ENCODE measurements around the gene HM13. TPM values are rescaled to one million over a fixed set of nuclear protein-coding genes. Genes with fewer than 3 reads are reported as not detected.

Gene HM13
- total RNA-seq, 2 experiments from 2014 or later, result 67.3 to 69.4 TPM

- no peak for DNase-seq
- Mint-ChIP-seq H3K27ac (peak overlapping the region; percentile 97), H3K27me3 (ENCODE audit: low read depth) (no peaks in the 10 kb centered on the region), H3K36me3 (ENCODE audit: low read depth) (peaks cover 49% of the 10 kb centered on the region), H3K9me3 (no peaks in the 10 kb centered on the region), H3K4me3 (peak overlapping the region; percentile 92), H3K4me1 (ENCODE audit: low read depth) (peaks cover 20% of the 10 kb centered on the region)
- intact Hi-C loops (cut with micrococcal nuclease), result loop anchor here (1.0 kb wide), 1 partner anchor 34 kb away; the partner anchor contains the start of gene HM13
- CTCF ChIA-PET, result interaction anchor here (0.6 to 3.3 kb wide), 5 partner anchors 9 to 65 kb away, joined by 3 to 18 read pairs (median 5); partner anchors contain the start of gene HM13
Measured at GRCh38 chr20:31547720-31548298, 33.6 kb downstream of the HM13 start.

GRCh38 chr20:31548820-31549512 is 34.7 kb downstream of the HM13 start:
- peak overlapping the region; percentile 71 for H3K27ac Mint-ChIP-seq
- no peak for DNase-seq
- CTCF ChIA-PET, result interaction anchor here (1.3 to 3.3 kb wide), 4 partner anchors 11 to 63 kb away, joined by 5 to 18 read pairs (median 8); no protein-coding TSS in a partner anchor
- no peaks in the 10 kb centered on the region for H3K27me3 Mint-ChIP-seq (ENCODE audit: low read depth)
- H3K4me3 Mint-ChIP-seq, result peak overlapping the region; percentile 92
- peaks cover 20% of the 10 kb centered on the region for H3K4me1 Mint-ChIP-seq (ENCODE audit: low read depth)
- H3K36me3 Mint-ChIP-seq (ENCODE audit: low read depth), result peaks cover 47% of the 10 kb centered on the region
- intact Hi-C loops (cut with micrococcal nuclease), result no loop called here
- H3K9me3 Mint-ChIP-seq, result no peaks in the 10 kb centered on the region

- no peaks in the 10 kb centered on the region for H3K9me3 Mint-ChIP-seq
- intact Hi-C loops (cut with micrococcal nuclease), result no loop called here
- CTCF ChIA-PET, result interaction anchor here (1.3 to 3.3 kb wide), 4 partner anchors 11 to 63 kb away, joined by 5 to 18 read pairs (median 8); no protein-coding TSS in a partner anchor
- DNase-seq, result no peak
- peaks cover 20% of the 10 kb centered on the region for H3K4me1 Mint-ChIP-seq (ENCODE audit: low read depth)
- H3K27me3 Mint-ChIP-seq (ENCODE audit: low read depth), result no peaks in the 10 kb centered on the region
- no peak overlapping the region for H3K27ac Mint-ChIP-seq
- no peak overlapping the region for H3K4me3 Mint-ChIP-seq
- peaks cover 47% of the 10 kb centered on the region for H3K36me3 Mint-ChIP-seq (ENCODE audit: low read depth)
Measured at GRCh38 chr20:31549513-31549880, 35.3 kb downstream of the HM13 start.

- H3K4me1 Mint-ChIP-seq (ENCODE audit: low read depth), result peaks cover 20% of the 10 kb centered on the region
- H3K4me3 Mint-ChIP-seq, result peak overlapping the region; percentile 15
- DNase-seq, result no peak
- peak overlapping the region; percentile 46 for H3K27ac Mint-ChIP-seq
- H3K27me3 Mint-ChIP-seq (ENCODE audit: low read depth), result no peaks in the 10 kb centered on the region
- intact Hi-C loops (cut with micrococcal nuclease), result no loop called here
- no peaks in the 10 kb centered on the region for H3K9me3 Mint-ChIP-seq
- peaks cover 47% of the 10 kb centered on the region for H3K36me3 Mint-ChIP-seq (ENCODE audit: low read depth)
- CTCF ChIA-PET, result interaction anchor here (0.8 to 3.0 kb wide), 3 partner anchors 10 to 13 kb away, joined by 4 to 9 read pairs (median 6); no protein-coding TSS in a partner anchor
Measured at GRCh38 chr20:31550099-31550498, 35.9 kb downstream of the HM13 start.

DNA sequence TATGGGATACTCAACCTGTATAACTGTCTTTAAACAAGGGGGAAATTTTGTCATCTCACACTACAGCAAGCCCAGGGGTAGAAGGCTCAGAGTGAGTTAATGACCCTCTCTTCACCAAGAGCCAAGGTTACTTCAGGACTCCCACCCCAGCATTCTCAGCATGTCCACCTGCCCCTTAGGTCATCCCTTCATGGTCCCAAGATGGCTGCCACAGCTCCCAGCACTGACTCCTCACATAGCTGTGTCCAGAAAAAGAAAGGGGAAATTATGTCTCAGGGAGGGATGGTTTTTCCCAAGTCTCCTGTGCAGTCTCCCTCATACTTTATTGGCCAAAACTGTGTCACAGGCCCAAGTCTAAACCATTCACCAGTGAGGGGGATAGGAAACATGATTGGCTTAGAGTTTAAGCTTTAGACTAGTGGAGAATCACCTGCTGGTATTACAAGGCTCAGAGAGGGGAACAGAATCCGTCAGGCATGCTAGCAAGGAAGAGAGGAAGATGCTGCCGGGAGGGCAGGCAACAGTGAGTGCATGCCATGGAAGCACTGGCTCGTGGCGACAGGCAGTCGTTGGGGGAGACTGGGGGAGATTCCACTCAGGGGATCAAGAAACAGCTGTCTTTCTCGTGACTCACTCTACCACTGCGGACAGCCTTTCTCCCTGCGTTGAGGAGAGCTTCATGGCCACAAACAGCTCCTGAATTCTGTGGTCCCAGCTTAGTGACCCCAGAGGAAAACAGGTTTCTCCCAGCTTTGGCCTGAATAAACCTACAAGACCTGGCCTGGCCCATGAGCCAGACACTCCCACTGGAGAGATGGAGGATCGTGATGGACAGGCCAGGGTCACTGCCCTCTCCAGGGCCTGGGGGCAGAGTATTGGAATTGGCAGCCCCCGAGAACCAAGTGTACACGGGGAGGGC is 37.2 kb downstream of the HM13 start:
- Mint-ChIP-seq H3K27ac (no peak overlapping the region), H3K9me3 (no peaks in the 10 kb centered on the region), H3K4me3 (no peak overlapping the region), H3K36me3 (ENCODE audit: low read depth) (peaks cover 46% of the 10 kb centered on the region), H3K27me3 (ENCODE audit: low read depth) (no peaks in the 10 kb centered on the region), H3K4me1 (ENCODE audit: low read depth) (peaks cover 20% of the 10 kb centered on the region)
- CTCF ChIA-PET, result interaction anchor here (0.7 to 14.5 kb wide), 7 partner anchors 9 to 60 kb away, joined by 3 to 321 read pairs (median 6); no protein-coding TSS in a partner anchor
- no peak for DNase-seq
- intact Hi-C loops (cut with micrococcal nuclease), result no loop called here

- Mint-ChIP-seq H3K27ac (no peak overlapping the region), H3K36me3 (ENCODE audit: low read depth) (peaks cover 28% of the 10 kb centered on the region), H3K4me3 (no peak overlapping the region), H3K4me1 (ENCODE audit: low read depth) (peaks cover 7% of the 10 kb centered on the region), H3K9me3 (no peaks in the 10 kb centered on the region), H3K27me3 (ENCODE audit: low read depth) (no peaks in the 10 kb centered on the region)
- CTCF ChIA-PET, result interaction anchor here (0.6 to 14.5 kb wide), 4 partner anchors 16 to 388 kb away, joined by 3 to 321 read pairs (median 69); no protein-coding TSS in a partner anchor
- DNase-seq, result no peak
- intact Hi-C loops (cut with micrococcal nuclease), result no loop called here
Measured at GRCh38 chr20:31555203-31555775, 41.0 kb downstream of the HM13 start.

- H3K4me1 Mint-ChIP-seq (ENCODE audit: low read depth), result peaks cover 13% of the 10 kb centered on the region
- no peak overlapping the region for H3K4me3 Mint-ChIP-seq
- peak overlapping the region; percentile 61 for H3K27ac Mint-ChIP-seq
- DNase-seq, result no peak
- no peaks in the 10 kb centered on the region for H3K27me3 Mint-ChIP-seq (ENCODE audit: low read depth)
- H3K9me3 Mint-ChIP-seq, result no peaks in the 10 kb centered on the region
- CTCF ChIA-PET, result interaction anchor here (0.6 to 14.5 kb wide), 10 partner anchors 9 to 163 kb away, joined by 3 to 321 read pairs (median 6); partner anchors contain the start of genes BCL2L1 and ID1
- intact Hi-C loops (cut with micrococcal nuclease), result loop anchor here (1.0 to 5.0 kb wide), 5 partner anchors 14 to 178 kb away; partner anchors contain the start of gene TPX2
- peaks cover 37% of the 10 kb centered on the region for H3K36me3 Mint-ChIP-seq (ENCODE audit: low read depth)
Measured at GRCh38 chr20:31559704-31560093, 45.5 kb downstream of the HM13 start.

DNA sequence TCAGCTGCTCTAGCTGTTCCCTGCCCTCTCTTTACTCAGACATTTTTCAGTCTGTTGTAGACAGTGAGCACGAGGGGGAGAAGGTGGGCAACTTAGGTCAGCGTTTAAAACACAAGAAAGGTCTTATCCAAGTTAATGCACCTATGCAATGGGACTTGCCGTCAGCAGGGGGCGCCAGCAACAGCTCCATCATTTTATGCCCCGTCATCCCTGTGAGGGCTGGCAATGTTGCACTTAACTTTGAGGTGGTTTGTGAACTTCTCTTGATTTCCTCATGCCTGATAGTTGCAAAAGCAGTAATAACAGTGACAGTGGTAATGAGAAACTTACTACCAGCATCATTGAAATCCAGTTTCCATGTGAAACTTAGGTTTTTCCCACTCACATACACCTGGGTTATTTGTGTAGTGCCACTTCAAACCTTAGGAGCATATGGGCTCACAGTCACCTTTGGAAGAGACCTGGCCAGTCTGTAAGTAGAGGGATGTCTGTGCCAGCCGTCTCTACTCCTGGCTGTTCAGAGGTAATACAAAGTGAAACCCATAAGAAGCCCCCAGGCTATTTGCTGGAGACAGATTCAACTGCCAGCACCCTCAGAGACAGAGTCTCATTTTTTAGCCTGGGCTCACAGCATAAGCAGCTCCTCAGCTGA is 46.0 kb downstream of the HM13 start:
- no peak overlapping the region for H3K4me3 Mint-ChIP-seq
- peak overlapping the region; percentile 61 for H3K27ac Mint-ChIP-seq
- H3K9me3 Mint-ChIP-seq, result no peaks in the 10 kb centered on the region
- H3K36me3 Mint-ChIP-seq (ENCODE audit: low read depth), result peaks cover 33% of the 10 kb centered on the region
- intact Hi-C loops (cut with micrococcal nuclease), result loop anchor here (1.0 to 5.0 kb wide), 5 partner anchors 13 to 177 kb away; partner anchors contain the start of gene TPX2
- no peaks in the 10 kb centered on the region for H3K27me3 Mint-ChIP-seq (ENCODE audit: low read depth)
- H3K4me1 Mint-ChIP-seq (ENCODE audit: low read depth), result peaks cover 13% of the 10 kb centered on the region
- CTCF ChIA-PET, result interaction anchor here (0.6 to 14.5 kb wide), 15 partner anchors 9 to 163 kb away, joined by 3 to 321 read pairs (median 6); partner anchors contain the start of genes BCL2L1 and ID1
- DNase-seq, result peak; percentile 92

- intact Hi-C loops (cut with micrococcal nuclease), result loop anchor here (1.0 to 5.0 kb wide), 5 partner anchors 12 to 176 kb away; partner anchors contain the start of gene TPX2
- no peaks in the 10 kb centered on the region for H3K27me3 Mint-ChIP-seq (ENCODE audit: low read depth)
- peaks cover 17% of the 10 kb centered on the region for H3K4me1 Mint-ChIP-seq (ENCODE audit: low read depth)
- H3K4me3 Mint-ChIP-seq, result no peak overlapping the region
- DNase-seq, result no peak
- CTCF ChIA-PET, result interaction anchor here (0.5 to 14.5 kb wide), 20 partner anchors 10 to 171 kb away, joined by 3 to 321 read pairs (median 5); partner anchors contain the start of gene ID1
- no peaks in the 10 kb centered on the region for H3K9me3 Mint-ChIP-seq
- H3K36me3 Mint-ChIP-seq (ENCODE audit: low read depth), result peaks cover 35% of the 10 kb centered on the region
- H3K27ac Mint-ChIP-seq, result peak overlapping the region; percentile 41
Measured at GRCh38 chr20:31560746-31561598, 46.7 kb downstream of the HM13 start.

DNA sequence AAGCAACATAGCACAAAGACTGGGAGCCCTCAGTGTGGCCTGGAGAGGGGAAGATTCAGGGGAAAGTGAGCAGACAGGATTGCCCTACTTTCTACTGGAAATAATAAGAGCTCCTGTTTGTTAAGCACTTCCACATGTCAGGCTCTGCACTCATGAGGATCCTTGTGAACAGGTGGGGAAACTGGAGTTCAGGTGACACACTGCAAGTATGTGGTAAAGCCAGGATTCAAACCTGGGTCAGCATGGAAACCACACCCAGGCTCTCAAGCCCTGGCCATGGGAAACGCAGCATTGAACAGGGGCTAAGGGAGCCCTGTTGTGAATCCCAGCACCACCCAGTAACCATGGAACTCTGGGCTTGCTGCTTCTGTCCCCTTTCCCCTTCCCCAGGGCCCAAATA is 48.0 kb downstream of the HM13 start:
- CTCF ChIA-PET, result interaction anchor here (0.6 to 14.5 kb wide), 16 partner anchors 9 to 114 kb away, joined by 3 to 321 read pairs (median 5); partner anchors contain the start of gene ID1
- Mint-ChIP-seq H3K4me1 (ENCODE audit: low read depth) (peaks cover 27% of the 10 kb centered on the region), H3K27ac (no peak overlapping the region), H3K27me3 (ENCODE audit: low read depth) (no peaks in the 10 kb centered on the region), H3K4me3 (no peak overlapping the region), H3K36me3 (ENCODE audit: low read depth) (peaks cover 31% of the 10 kb centered on the region), H3K9me3 (no peaks in the 10 kb centered on the region)
- intact Hi-C loops (cut with micrococcal nuclease), result loop anchor here (2.0 to 5.0 kb wide), 4 partner anchors 45 to 175 kb away; partner anchors contain the start of genes BCL2L1 and TPX2
- DNase-seq, result no peak

All from activated naive CD4-positive, alpha-beta T cell treated with anti-CD3 and anti-CD28 coated beads for 36 hours (primary cell).